GM18526 (cell line): ENCODE data around the gene EIF4E1B.

Experiments used
- POLR2A ChIP-seq: IDR thresholded peaks from 3 replicates; pipeline ENCODE4 v1.6.1; 2011; ENCODE audit not compliant: insufficient read length; ENCODE audit errors: extremely low read depth

EIF4E1B gene

GRCh38 chr5:176629853-176630680 lies at the start of gene EIF4E1B, which contains the start of gene SNCB:
Gene EIF4E1B (plus strand): TSS chr5:176630675. CDS start chr5:176642788, 12,113 bp downstream.
Gene SNCB (minus strand): TSS chr5:176630534. CDS start chr5:176629654, 880 bp downstream.
- no peak for TF ChIP-seq POLR2A

- TF ChIP-seq POLR2A: no peak
Measured at GRCh38 chr5:176581361-176581760, 49.1 kb upstream of the EIF4E1B start.

- no peak for TF ChIP-seq POLR2A
Measured at GRCh38 chr5:176583076-176583475, 47.4 kb upstream of the EIF4E1B start.

- no peak for TF ChIP-seq POLR2A
Measured at GRCh38 chr5:176587398-176587797, 43.1 kb upstream of the EIF4E1B start.

- TF ChIP-seq POLR2A: no peak
Measured at GRCh38 chr5:176588297-176588696, 42.2 kb upstream of the EIF4E1B start.

- no peak for TF ChIP-seq POLR2A
Measured at GRCh38 chr5:176589039-176589769, 41.3 kb upstream of the EIF4E1B start.

- no peak for TF ChIP-seq POLR2A
Measured at GRCh38 chr5:176590035-176590717, 40.3 kb upstream of the EIF4E1B start.

GRCh38 chr5:176592573-176592972 lies 37.9 kb upstream of the EIF4E1B start:
- no peak for TF ChIP-seq POLR2A

- TF ChIP-seq POLR2A: no peak
Measured at GRCh38 chr5:176593273-176593869, 37.1 kb upstream of the EIF4E1B start.

GRCh38 chr5:176594554-176594953 lies 35.9 kb upstream of the EIF4E1B start:
- no peak for TF ChIP-seq POLR2A

GRCh38 chr5:176595386-176595943 lies 35.0 kb upstream of the EIF4E1B start:
- TF ChIP-seq POLR2A: no peak

GRCh38 chr5:176596069-176596644 lies 34.3 kb upstream of the EIF4E1B start:
- no peak for TF ChIP-seq POLR2A

- TF ChIP-seq POLR2A: no peak
Measured at GRCh38 chr5:176596689-176597416, 33.6 kb upstream of the EIF4E1B start.
